ENCODE measurements around the gene LUC7L2. TPM values are rescaled to one million over a fixed set of nuclear protein-coding genes. Genes with fewer than 3 reads are reported as not detected.

The LUC7L2 gene
- total RNA-seq, 1 donor from 2014 or later = 45.2 TPM

DNA sequence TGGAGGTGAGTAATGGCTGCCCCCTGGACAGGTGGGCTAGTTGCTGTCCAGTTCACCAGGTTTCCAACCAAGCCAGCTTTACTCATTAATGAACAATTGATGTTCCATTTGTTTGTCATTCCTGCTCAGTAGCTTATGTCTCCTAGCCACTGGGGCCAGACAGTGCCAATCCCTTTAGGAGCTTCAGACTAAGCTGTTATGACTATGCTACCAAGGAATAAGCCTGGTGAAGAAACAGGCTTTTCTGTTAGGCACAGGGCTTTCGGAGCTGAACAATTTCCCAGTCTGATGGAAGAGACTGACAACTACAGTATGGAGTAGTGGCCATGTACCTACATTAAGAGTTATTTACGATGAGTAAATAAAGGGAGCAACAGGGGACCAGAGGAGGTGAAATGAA is 20.7 kb upstream of the LUC7L2 start:
- TF ChIP-seq, protein P1, sequence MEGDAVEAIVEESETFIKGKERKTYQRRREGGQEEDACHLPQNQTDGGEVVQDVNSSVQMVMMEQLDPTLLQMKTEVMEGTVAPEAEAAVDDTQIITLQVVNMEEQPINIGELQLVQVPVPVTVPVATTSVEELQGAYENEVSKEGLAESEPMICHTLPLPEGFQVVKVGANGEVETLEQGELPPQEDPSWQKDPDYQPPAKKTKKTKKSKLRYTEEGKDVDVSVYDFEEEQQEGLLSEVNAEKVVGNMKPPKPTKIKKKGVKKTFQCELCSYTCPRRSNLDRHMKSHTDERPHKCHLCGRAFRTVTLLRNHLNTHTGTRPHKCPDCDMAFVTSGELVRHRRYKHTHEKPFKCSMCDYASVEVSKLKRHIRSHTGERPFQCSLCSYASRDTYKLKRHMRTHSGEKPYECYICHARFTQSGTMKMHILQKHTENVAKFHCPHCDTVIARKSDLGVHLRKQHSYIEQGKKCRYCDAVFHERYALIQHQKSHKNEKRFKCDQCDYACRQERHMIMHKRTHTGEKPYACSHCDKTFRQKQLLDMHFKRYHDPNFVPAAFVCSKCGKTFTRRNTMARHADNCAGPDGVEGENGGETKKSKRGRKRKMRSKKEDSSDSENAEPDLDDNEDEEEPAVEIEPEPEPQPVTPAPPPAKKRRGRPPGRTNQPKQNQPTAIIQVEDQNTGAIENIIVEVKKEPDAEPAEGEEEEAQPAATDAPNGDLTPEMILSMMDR (IDR thresholded peaks at IDR 0.05; ENCODE audit: borderline replicate concordance) = no peak
- Histone ChIP-seq H3K27ac (replicated peaks) (no peak overlapping the region), H3K4me3 (no peak overlapping the region), H3K4me1 (peaks cover 31% of the 10 kb centered on the region), H3K9me3 (replicated peaks) (peaks cover 8% of the 10 kb centered on the region), H3K27me3 (ENCODE audit: low read depth) (no peaks in the 10 kb centered on the region), H3K36me3 (no peaks in the 10 kb centered on the region)
- DNase-seq = no peak
- intact Hi-C loops (cut with micrococcal nuclease) = no loop called here

DNA sequence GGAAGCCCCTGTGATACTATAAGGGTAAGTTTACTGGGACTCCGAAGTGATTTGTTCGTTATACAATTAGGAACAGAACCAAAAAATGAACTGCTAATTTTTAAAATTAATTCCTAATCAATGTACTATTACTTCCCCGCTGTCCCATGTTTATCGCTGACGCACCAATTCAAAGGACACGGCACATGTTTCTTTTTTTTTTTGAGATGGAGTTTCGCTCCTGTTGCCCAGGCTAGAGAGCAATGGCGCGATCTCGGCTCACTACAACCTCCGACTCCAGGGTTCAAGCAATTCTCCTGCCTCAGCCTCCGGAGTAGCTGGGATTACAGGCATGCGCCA is 20.0 kb upstream of the LUC7L2 start:
- intact Hi-C loops (cut with micrococcal nuclease) = no loop called here
- no peaks in the 10 kb centered on the region for H3K36me3 ChIP-seq
- H3K9me3 ChIP-seq (replicated peaks) = peaks cover 8% of the 10 kb centered on the region
- H3K4me3 ChIP-seq = peak overlapping the region; percentile 78
- peak overlapping the region; percentile 99 for H3K27ac ChIP-seq (replicated peaks)
- H3K27me3 ChIP-seq (ENCODE audit: low read depth) = no peaks in the 10 kb centered on the region
- no peak for DNase-seq
- TF ChIP-seq, protein P1 (IDR thresholded peaks at IDR 0.05; ENCODE audit: borderline replicate concordance) = no peak
- H3K4me1 ChIP-seq = peaks cover 35% of the 10 kb centered on the region

DNA sequence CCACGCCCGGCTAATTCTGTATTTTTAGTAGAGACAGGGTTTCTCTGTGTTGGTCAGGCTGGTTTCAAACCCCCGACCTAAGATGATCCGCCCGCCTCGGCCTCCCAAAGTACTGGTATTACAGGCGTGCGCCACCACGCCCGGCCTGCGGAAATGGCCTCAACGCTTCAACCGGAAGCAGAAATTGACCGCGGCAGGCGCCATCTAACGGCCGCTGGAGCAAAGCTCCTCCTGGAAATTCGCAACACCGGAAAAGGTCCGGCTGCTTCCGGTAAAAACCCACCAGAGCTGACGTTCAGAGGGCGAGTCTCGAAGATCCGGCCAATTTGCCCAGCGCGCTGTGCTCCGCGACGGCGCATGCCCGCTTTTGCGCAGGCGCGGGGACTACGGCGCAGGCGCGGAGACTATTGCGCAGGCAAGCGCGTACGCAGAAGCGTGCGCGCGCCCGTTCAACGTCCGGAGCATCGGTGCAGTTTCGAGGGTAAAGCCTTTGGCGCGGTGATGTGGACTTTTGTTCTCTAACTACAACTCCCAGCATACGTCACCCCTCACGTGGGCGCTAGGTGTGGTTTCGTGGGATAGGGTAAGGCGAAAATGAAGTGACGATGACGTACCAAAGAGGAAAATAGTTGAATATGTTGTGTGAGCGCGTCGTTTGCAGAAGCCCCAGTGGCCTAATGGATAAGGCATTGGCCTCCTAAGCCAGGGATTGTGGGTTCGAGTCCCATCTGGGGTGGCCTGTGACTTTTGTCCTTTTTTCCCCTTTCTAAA is 19.5 kb upstream of the LUC7L2 start:
- intact Hi-C loops (cut with micrococcal nuclease) = no loop called here
- H3K4me1 ChIP-seq = peaks cover 35% of the 10 kb centered on the region
- no peaks in the 10 kb centered on the region for H3K27me3 ChIP-seq (ENCODE audit: low read depth)
- peak; percentile 97 for DNase-seq
- peaks cover 8% of the 10 kb centered on the region for H3K9me3 ChIP-seq (replicated peaks)
- TF ChIP-seq, protein P1 (IDR thresholded peaks at IDR 0.05; ENCODE audit: borderline replicate concordance) = peak; percentile 81
- peak overlapping the region; percentile 99 for H3K27ac ChIP-seq (replicated peaks)
- H3K4me3 ChIP-seq = peak overlapping the region; percentile 78
- H3K36me3 ChIP-seq = peaks cover under 1% of the 10 kb centered on the region

DNA sequence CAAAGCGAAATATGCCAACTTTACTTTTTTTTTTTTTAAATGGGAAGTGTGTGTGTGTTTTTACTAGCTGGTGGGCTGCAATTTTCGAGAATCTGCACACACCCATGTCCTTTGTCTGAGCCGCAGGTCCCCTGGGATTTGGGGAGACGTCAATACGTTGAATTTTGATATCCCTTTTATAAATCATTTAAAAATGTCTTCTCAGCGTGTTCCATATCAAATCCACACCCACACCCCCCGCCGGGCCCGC is 19.0 kb upstream of the LUC7L2 start:
- H3K4me3 ChIP-seq = peak overlapping the region; percentile 78
- TF ChIP-seq, protein P1 (IDR thresholded peaks at IDR 0.05; ENCODE audit: borderline replicate concordance) = no peak
- H3K36me3 ChIP-seq = peaks cover 5% of the 10 kb centered on the region
- H3K27ac ChIP-seq (replicated peaks) = peak overlapping the region; percentile 99
- no peaks in the 10 kb centered on the region for H3K27me3 ChIP-seq (ENCODE audit: low read depth)
- no peak for DNase-seq
- intact Hi-C loops (cut with micrococcal nuclease) = no loop called here
- peaks cover 8% of the 10 kb centered on the region for H3K9me3 ChIP-seq (replicated peaks)
- peaks cover 35% of the 10 kb centered on the region for H3K4me1 ChIP-seq

DNA sequence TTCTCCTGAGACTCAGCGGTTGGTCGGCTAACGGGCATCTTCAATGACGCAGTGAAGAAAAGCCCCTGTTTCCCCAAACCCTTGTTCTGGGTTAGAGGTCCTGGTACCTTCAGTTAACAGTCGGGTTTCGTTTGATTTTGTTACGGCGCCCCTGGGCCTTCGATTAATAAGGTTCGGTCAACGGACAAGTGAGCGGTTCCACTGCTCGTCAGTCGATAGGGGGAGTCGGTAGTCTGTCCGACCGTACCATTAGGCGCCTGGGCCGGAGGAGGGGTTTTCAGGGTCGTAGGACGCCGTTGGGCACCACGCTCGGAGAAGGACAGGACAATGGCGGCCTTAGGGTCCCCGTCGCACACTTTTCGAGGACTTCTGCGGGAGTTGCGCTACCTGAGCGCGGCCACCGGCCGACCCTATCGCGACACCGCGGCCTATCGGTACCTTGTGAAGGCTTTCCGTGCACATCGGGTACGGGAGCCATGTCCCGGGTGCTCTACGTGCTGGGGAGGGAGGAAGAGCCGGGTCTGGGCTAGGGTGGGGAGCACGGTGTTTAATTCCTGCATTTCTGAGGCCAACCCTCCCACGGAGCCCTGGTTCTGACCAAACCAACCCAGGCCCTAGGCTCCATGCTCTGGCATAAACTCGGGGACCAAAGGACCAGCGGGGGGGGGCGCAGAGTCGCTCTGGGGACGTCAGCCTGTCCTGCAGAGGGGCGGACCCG is 18.5 kb upstream of the LUC7L2 start, which contains the start of gene FMC1:
Gene FMC1 (plus strand): TSS at position 280 of the 718 bp plus-strand sequence. CDS start 48 bp downstream, at position 328.
- peak; percentile 92 for DNase-seq
- peaks cover 7% of the 10 kb centered on the region for H3K36me3 ChIP-seq
- peaks cover 8% of the 10 kb centered on the region for H3K9me3 ChIP-seq (replicated peaks)
- no peaks in the 10 kb centered on the region for H3K27me3 ChIP-seq (ENCODE audit: low read depth)
- peaks cover 35% of the 10 kb centered on the region for H3K4me1 ChIP-seq
- peak within 1 kb of the TSS; percentile 99 for H3K27ac ChIP-seq (replicated peaks)
- TF ChIP-seq, protein P1 (IDR thresholded peaks at IDR 0.05; ENCODE audit: borderline replicate concordance) = peak; percentile 56
- intact Hi-C loops (cut with micrococcal nuclease) = no loop called here
- peak within 1 kb of the TSS; percentile 78 for H3K4me3 ChIP-seq
